ENCODE data around the gene DNM3. TPM values are rescaled to one million over a fixed set of nuclear protein-coding genes. Genes with fewer than 3 reads are reported as not detected.

DNM3 gene
- total and polyA plus RNA-seq, 9 of the 15 experiments (the other 6 are each of a cell fraction or from before 2014, with no cell fraction given), result 0.08 to 0.36 (median 0.22) TPM; not detected in 1

- TF ChIP-seq RERE (CRISPR knock-in tag; IDR thresholded peaks at IDR 0.05; ENCODE audit: borderline replicate concordance) (no peak), NCOA1 (IDR thresholded peaks at IDR 0.05; ENCODE audit: low read depth) (no peak; the same call in 1 of the 2 replicates), E2F6 (IDR thresholded peaks at IDR 0.05; ENCODE audit: borderline replicate concordance in 1 of 2, extremely low read depth in 1 of 2, insufficient read depth in 1 of 2, insufficient read length in 1 of 2, low read depth in 1 of 2, low read length in 1 of 2, poor library complexity in 1 of 2, severe bottlenecking in 1 of 2) (peak in 1 of 2 experiments; percentile 21), CBFA2T3 (IDR thresholded peaks at IDR 0.05) (peak; percentile 97), STAT5A (IDR thresholded peaks at IDR 0.05; ENCODE audit: borderline replicate concordance, low read length) (peak; percentile 97), PKNOX1 (IDR thresholded peaks at IDR 0.05) (peak; percentile 95), CTBP1 (IDR thresholded peaks at IDR 0.05; ENCODE audit: borderline replicate concordance) (peak; percentile 66; the same call in 1 of the 2 replicates), TAF1 (IDR thresholded peaks at IDR 0.05; ENCODE audit: control insufficient read depth, extremely low read depth, insufficient read depth, low read length, severe bottlenecking) (peak; percentile 24), E2F8 (IDR thresholded peaks at IDR 0.05; ENCODE audit: low read depth, partially characterized antibody) (peak; percentile 46), SMARCC2 (IDR thresholded peaks at IDR 0.05; ENCODE audit: low read depth) (peak; percentile 64; the same call in 1 of the 2 replicates), ARID1B (IDR thresholded peaks at IDR 0.05) (peak; percentile 93), ETV6 (IDR thresholded peaks at IDR 0.05; ENCODE audit: borderline replicate concordance in 1 of 2, low read depth in 2 of 2, low read length in 1 of 2) (0 out of 4 replicates have a peak, but pooled peaks of 1 of the 2 experiments have one; percentile 35), ETV6 (CRISPR knock-in tag; IDR thresholded peaks at IDR 0.05; ENCODE audit: borderline replicate concordance) (no peak), ZNF175 (CRISPR knock-in tag; IDR thresholded peaks at IDR 0.05; ENCODE audit: low read depth) (0 out of 2 replicates have a peak, but pooled peaks have one; percentile 70)
Observed at GRCh38 chr1:172442404-172442803, 601.1 kb downstream of the DNM3 start (continued).
